ENCODE measurements around the gene STH. TPM values are rescaled to one million over a fixed set of nuclear protein-coding genes. Genes with fewer than 3 reads are reported as not detected.

Gene STH
- total and polyA plus RNA-seq, 10 donors = not detected

GRCh38 chr17:45989759-45990158, 9.3 kb upstream of the STH start:
- no peaks in the 10 kb centered on the region for H3K9me3 ChIP-seq
- no peak for TF ChIP-seq POLR2AphosphoS5 (IDR thresholded peaks at IDR 0.05)
- TF ChIP-seq POLR2A (IDR thresholded peaks at IDR 0.05) = no peak
- no peak for TF ChIP-seq CTCF (IDR thresholded peaks at IDR 0.05 in 8 of 11, conservative IDR thresholded peaks at IDR 0.05 in 3 of 11)
- 65 to 81% (median 74%) methylated on average over 3 of the region's 3 CpGs for WGBS, 5 donors
- intact Hi-C loops (cut with DNase I; ENCODE audit: low total_unique reads) = no loop called here
- no peaks in the 10 kb centered on the region for H3K36me3 ChIP-seq
- H3K4me3 ChIP-seq = no peak overlapping the region
- no peaks in the 10 kb centered on the region for H3K4me1 ChIP-seq
- DNase-seq = no peak
- no peaks in the 10 kb centered on the region for H3K27me3 ChIP-seq (replicated peaks in 1 of 7)
- no peak overlapping the region for H3K27ac ChIP-seq

- TF ChIP-seq CTCF (IDR thresholded peaks at IDR 0.05 in 8 of 11, conservative IDR thresholded peaks at IDR 0.05 in 3 of 11) = no peak
- DNase-seq = no peak
Measured at GRCh38 chr17:45990886-45991285, 8.2 kb upstream of the STH start.

GRCh38 chr17:45991341-45991740, 7.7 kb upstream of the STH start:
- no peaks in the 10 kb centered on the region for H3K36me3 ChIP-seq
- no peaks in the 10 kb centered on the region for H3K9me3 ChIP-seq
- WGBS, 5 donors = 80 to 89% (median 88%) methylated on average over 10 of the region's 10 CpGs
- no peak overlapping the region for H3K4me3 ChIP-seq
- H3K27me3 ChIP-seq (replicated peaks in 1 of 7) = no peaks in the 10 kb centered on the region
- no peak for TF ChIP-seq CTCF (IDR thresholded peaks at IDR 0.05 in 8 of 11, conservative IDR thresholded peaks at IDR 0.05 in 3 of 11)
- TF ChIP-seq POLR2AphosphoS5 (IDR thresholded peaks at IDR 0.05) = no peak
- no peak for TF ChIP-seq POLR2A (IDR thresholded peaks at IDR 0.05)
- intact Hi-C loops (cut with DNase I; ENCODE audit: low total_unique reads) = no loop called here
- H3K4me1 ChIP-seq = peaks cover 0 to 10% (median 0%) of the 10 kb centered on the region in 6 donors
- no peak for DNase-seq
- H3K27ac ChIP-seq = no peak overlapping the region

More at GRCh38 chr17:45990886-45991285, 8.2 kb upstream of the STH start:
- Histone ChIP-seq H3K4me1 (peaks cover 0 to 6% (median 0%) of the 10 kb centered on the region in 6 donors), H3K4me3 (no peak overlapping the region), H3K9me3 (no peaks in the 10 kb centered on the region), H3K27ac (no peak overlapping the region), H3K36me3 (no peaks in the 10 kb centered on the region), H3K27me3 (replicated peaks in 1 of 7) (no peaks in the 10 kb centered on the region)
- intact Hi-C loops (cut with DNase I; ENCODE audit: low total_unique reads) = no loop called here
- WGBS, 5 donors = 77 to 92% (median 88%) methylated on average over 6 of the region's 6 CpGs

GRCh38 chr17:45992175-45992574, 6.9 kb upstream of the STH start:
- Histone ChIP-seq H3K27ac (no peak overlapping the region), H3K36me3 (no peaks in the 10 kb centered on the region), H3K27me3 (replicated peaks in 1 of 7) (no peaks in the 10 kb centered on the region), H3K4me1 (peaks cover 0 to 10% (median 0%) of the 10 kb centered on the region in 6 donors), H3K4me3 (no peak overlapping the region), H3K9me3 (no peaks in the 10 kb centered on the region)
- TF ChIP-seq POLR2AphosphoS5 (IDR thresholded peaks at IDR 0.05) (no peak), POLR2A (IDR thresholded peaks at IDR 0.05) (no peak), CTCF (IDR thresholded peaks at IDR 0.05 in 8 of 11, conservative IDR thresholded peaks at IDR 0.05 in 3 of 11) (no peak)
- 67 to 84% (median 73%) methylated on average over 6 of the region's 6 CpGs for WGBS, 5 donors
- DNase-seq = no peak
- intact Hi-C loops (cut with DNase I; ENCODE audit: low total_unique reads) = no loop called here
